Neural crest cell (in vitro differentiated cells): Measurements from ENCODE around the gene ZFYVE28. TPM values are rescaled to one million over a fixed set of nuclear protein-coding genes. Genes with fewer than 3 reads are reported as not detected.

ENCODE experiments used
- DNase-seq: peaks from one replicate; pipeline ENCODE4 v3.0.0; 2021; ENCODE audit warnings: low read depth, mixed read lengths, low spot score
- H3K27ac Mint-ChIP-seq: one replicate; pipeline ENCODE4 v1.8.0; 2021; ENCODE audit warnings: mild to moderate bottlenecking, mixed read lengths; ENCODE audit not compliant: unreplicated experiment
- H3K27me3 Mint-ChIP-seq: 2 replicates; pipeline ENCODE4 v1.8.0; 2021; ENCODE audit warnings: low read depth, mild to moderate bottlenecking, mixed read lengths
- H3K36me3 Mint-ChIP-seq: 2 replicates; pipeline ENCODE4 v1.8.0; 2021; ENCODE audit warnings: low read depth, mild to moderate bottlenecking, mixed read lengths
- H3K4me1 Mint-ChIP-seq: 2 replicates; pipeline ENCODE4 v1.8.0; 2021; ENCODE audit warnings: mixed read lengths
- H3K4me3 Mint-ChIP-seq: one replicate; pipeline ENCODE4 v1.8.0; 2021; ENCODE audit warnings: mild to moderate bottlenecking, mixed read lengths
- H3K9me3 Mint-ChIP-seq: 2 replicates; pipeline ENCODE4 v1.8.0; 2021; ENCODE audit warnings: mixed read lengths
- CTCF ChIP-seq: fragments of 200-600 bp; sonication (generic); conservative IDR thresholded peaks from 2 replicates; pipeline ENCODE4 v1.5.0; 2021; ENCODE audit warnings: antibody characterized with exemption, mild to moderate bottlenecking
- total RNA-seq: library from RNA; stranded (reverse); gene quantifications from 2 replicates; pipeline ENCODE4 v1.2.1, GENCODE V29; 2021

ZFYVE28 gene
- total RNA-seq, 1 donor from 2014 or later, result 1.4 TPM

- H3K27ac Mint-ChIP-seq, result no peak overlapping the region
- no peak for DNase-seq
- H3K4me3 Mint-ChIP-seq, result no peak overlapping the region
- peaks cover 13% of the 10 kb centered on the region for H3K4me1 Mint-ChIP-seq
- H3K27me3 Mint-ChIP-seq, result peaks cover 45% of the 10 kb centered on the region
- H3K9me3 Mint-ChIP-seq, result no peaks in the 10 kb centered on the region
- no peaks in the 10 kb centered on the region for H3K36me3 Mint-ChIP-seq
- no peak for TF ChIP-seq CTCF
Measured at GRCh38 chr4:2407991-2408342, 10.5 kb downstream of the ZFYVE28 start.

GRCh38 chr4:2406920-2407319 is 11.5 kb downstream of the ZFYVE28 start:
- H3K4me1 Mint-ChIP-seq, result peaks cover 16% of the 10 kb centered on the region
- H3K27me3 Mint-ChIP-seq, result peaks cover 45% of the 10 kb centered on the region
- no peak for TF ChIP-seq CTCF
- no peak for DNase-seq
- no peaks in the 10 kb centered on the region for H3K9me3 Mint-ChIP-seq
- no peaks in the 10 kb centered on the region for H3K36me3 Mint-ChIP-seq
- no peak overlapping the region for H3K4me3 Mint-ChIP-seq
- H3K27ac Mint-ChIP-seq, result no peak overlapping the region

- Mint-ChIP-seq H3K27ac (no peak overlapping the region), H3K36me3 (no peaks in the 10 kb centered on the region), H3K4me1 (peaks cover 19% of the 10 kb centered on the region), H3K27me3 (peaks cover 45% of the 10 kb centered on the region), H3K9me3 (no peaks in the 10 kb centered on the region), H3K4me3 (no peak overlapping the region)
- DNase-seq, result no peak
- TF ChIP-seq CTCF, result no peak
Measured at GRCh38 chr4:2406406-2406805, 12.0 kb downstream of the ZFYVE28 start.

- H3K9me3 Mint-ChIP-seq, result no peaks in the 10 kb centered on the region
- no peak for DNase-seq
- H3K27me3 Mint-ChIP-seq, result peaks cover 54% of the 10 kb centered on the region
- no peaks in the 10 kb centered on the region for H3K36me3 Mint-ChIP-seq
- peak overlapping the region; percentile 62 for H3K4me3 Mint-ChIP-seq
- no peak for TF ChIP-seq CTCF
- H3K27ac Mint-ChIP-seq, result no peak overlapping the region
- peaks cover 19% of the 10 kb centered on the region for H3K4me1 Mint-ChIP-seq
Measured at GRCh38 chr4:2402941-2403340, 15.5 kb downstream of the ZFYVE28 start.

- H3K36me3 Mint-ChIP-seq, result no peaks in the 10 kb centered on the region
- no peak overlapping the region for H3K27ac Mint-ChIP-seq
- H3K4me3 Mint-ChIP-seq, result peak overlapping the region; percentile 62
- H3K9me3 Mint-ChIP-seq, result no peaks in the 10 kb centered on the region
- TF ChIP-seq CTCF, result no peak
- DNase-seq, result peak; percentile 55
- peaks cover 19% of the 10 kb centered on the region for H3K4me1 Mint-ChIP-seq
- H3K27me3 Mint-ChIP-seq, result peaks cover 51% of the 10 kb centered on the region
Measured at GRCh38 chr4:2402048-2402842, 16.2 kb downstream of the ZFYVE28 start.
